Testis (tissue), 3 donors: Measurements from ENCODE around the gene RASSF3. TPM values are rescaled to one million over a fixed set of nuclear protein-coding genes. Genes with fewer than 3 reads are reported as not detected.
"Not testable (repeated sequence)": the region's sequence is repeated elsewhere in the genome, so short reads cannot be mapped to it uniquely, and the experiment has no call there.

Experiments
- DNase-seq: peaks from one replicate; pipeline ENCODE4 v3.0.0-alpha.2; 2019
- H3K27ac ChIP-seq, 2 donors: fragments of 200-600 bp; sonication (generic); one replicate each; pipeline ENCODE4 v1.5.1; 2019
- H3K27me3 ChIP-seq: fragments of 200-600 bp; sonication (generic); one replicate; pipeline ENCODE4 v1.5.1; 2019
- H3K36me3 ChIP-seq: fragments of 200-600 bp; sonication (generic); one replicate; pipeline ENCODE4 v1.5.1; 2017; ENCODE audit warnings: low read depth; ENCODE audit errors: missing control alignments
- H3K4me1 ChIP-seq: fragments of 200-600 bp; sonication (generic); one replicate; pipeline ENCODE4 v1.5.1; 2019
- H3K4me3 ChIP-seq, 2 donors: fragments of 200-600 bp; sonication (generic); one replicate each; pipeline ENCODE4 v1.5.1; 2017 to 2019
- H3K9me3 ChIP-seq: fragments of 200-600 bp; sonication (generic); one replicate; pipeline ENCODE4 v1.5.1; 2017
- CTCF ChIP-seq, 3 experiments: fragments of 450-650 bp in 2 of 3; fragments of 200-600 bp in 1 of 3; sonication (generic) in 1 of 3; IDR thresholded peaks; one replicate each; pipeline ENCODE4 v1.5.1; 2016 to 2019; ENCODE audit warnings: antibody characterized with exemption in 3 of 3, mild to moderate bottlenecking in 2 of 3, moderate library complexity in 1 of 3
- POLR2A ChIP-seq: fragments of 450-650 bp; IDR thresholded peaks from one replicate; pipeline ENCODE4 v1.6.1; 2017; ENCODE audit warnings: antibody characterized with exemption, mild to moderate bottlenecking, moderate library complexity
- WGBS, 2 donors: methylation state at CpG; one replicate each; pipeline ENCODE4 v1.1.5; 2018; 5-methylcytosine and 5-hydroxymethylcytosine counted together
- intact Hi-C: fragments of 100-400 bp; cut with DNase I; formaldehyde crosslinking; loops from one replicate; pipeline ENCODE4 v1.15.1; 2023; ENCODE audit warnings: low total_unique reads
- polyA plus RNA-seq: library from polyadenylated mRNA; stranded (reverse); fragments of 350-450 nt; fragmentation: Illumina TruSeq; extraction: RNeasy Lipid Tissue Mini Kit (QIAGEN cat#74804); gene quantifications from one replicate; pipeline ENCODE4 v1.2.3, GENCODE V29; 2014; ENCODE audit warnings: low read depth, low replicate concordance; ENCODE audit not compliant: insufficient read depth
- total RNA-seq, 2 donors: library from RNA; depleted of rRNA; stranded (reverse); fragments of >200 nt; gene quantifications; one replicate each; pipeline ENCODE4 v1.2.3, GENCODE V29; 2016

The RASSF3 gene
- total and polyA plus RNA-seq, 3 donors from 2014 or later, result 20.3 to 27.5 (median 26.4) TPM

DNA sequence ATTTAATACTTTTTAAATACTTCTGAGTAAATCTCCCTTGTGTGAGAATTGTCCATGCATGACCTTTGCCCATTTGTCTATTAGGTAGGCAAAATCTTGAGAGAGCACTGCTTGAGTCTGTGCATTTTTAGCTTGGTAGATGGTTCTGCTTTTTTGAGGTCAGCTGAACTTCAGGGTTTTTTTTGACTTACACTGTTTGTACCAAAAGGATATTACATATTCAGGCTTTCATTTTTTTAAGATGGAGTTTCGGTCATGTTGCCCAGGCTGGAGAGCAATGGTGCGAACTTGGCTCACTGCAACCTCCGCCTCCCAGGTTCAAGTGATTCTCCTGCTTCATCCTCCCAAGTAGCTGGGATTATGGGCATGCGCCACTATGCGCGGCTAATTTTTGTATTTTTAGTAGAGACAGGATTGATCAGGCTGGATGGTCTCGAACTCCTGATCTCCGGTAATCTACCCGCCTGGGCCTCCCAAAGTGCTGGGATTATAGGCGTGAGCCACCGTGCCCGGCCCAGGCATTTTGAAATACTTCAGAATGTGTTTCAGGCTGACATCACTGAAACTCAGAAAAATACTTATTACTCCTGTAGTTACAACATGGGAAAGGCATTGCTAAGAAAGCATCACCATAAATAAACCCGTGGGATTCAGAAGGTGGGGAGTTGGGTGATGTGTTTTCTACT is 11.1 kb downstream of the RASSF3 start:
- Histone ChIP-seq H3K4me3 (no peak overlapping the region), H3K4me1 (peaks cover 8% of the 10 kb centered on the region), H3K27ac (no peak overlapping the region), H3K27me3 (no peaks in the 10 kb centered on the region), H3K9me3 (no peaks in the 10 kb centered on the region), H3K36me3 (no peaks in the 10 kb centered on the region)
- WGBS, 2 donors, result 93% methylated on average over 13 of the region's 13 CpGs
- intact Hi-C loops, result no loop called here
- no peak for DNase-seq
- TF ChIP-seq CTCF (IDR thresholded peaks at IDR 0.05) (no peak), POLR2A (no peak)

DNA sequence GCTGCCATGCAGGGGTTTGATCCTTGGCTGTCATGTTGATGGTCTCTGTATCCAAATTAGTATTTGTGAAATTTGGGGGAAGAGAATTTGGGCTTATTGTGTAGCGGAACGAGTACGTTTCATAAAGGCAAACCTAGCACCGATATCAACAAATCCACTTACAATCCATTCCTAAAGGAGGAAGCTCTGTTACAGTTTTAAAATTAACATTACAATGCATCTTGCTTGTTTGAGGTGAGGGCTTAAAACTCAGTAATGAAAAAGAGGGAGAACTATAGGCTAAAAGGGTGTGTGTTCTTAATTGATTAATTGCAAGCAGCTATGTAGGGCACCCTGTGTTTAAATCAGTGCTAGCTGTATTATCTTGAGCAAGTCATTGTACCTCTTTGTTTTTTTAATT is 13.7 kb downstream of the RASSF3 start:
- 95% methylated on average over 4 of the region's 4 CpGs for WGBS, 2 donors

DNA sequence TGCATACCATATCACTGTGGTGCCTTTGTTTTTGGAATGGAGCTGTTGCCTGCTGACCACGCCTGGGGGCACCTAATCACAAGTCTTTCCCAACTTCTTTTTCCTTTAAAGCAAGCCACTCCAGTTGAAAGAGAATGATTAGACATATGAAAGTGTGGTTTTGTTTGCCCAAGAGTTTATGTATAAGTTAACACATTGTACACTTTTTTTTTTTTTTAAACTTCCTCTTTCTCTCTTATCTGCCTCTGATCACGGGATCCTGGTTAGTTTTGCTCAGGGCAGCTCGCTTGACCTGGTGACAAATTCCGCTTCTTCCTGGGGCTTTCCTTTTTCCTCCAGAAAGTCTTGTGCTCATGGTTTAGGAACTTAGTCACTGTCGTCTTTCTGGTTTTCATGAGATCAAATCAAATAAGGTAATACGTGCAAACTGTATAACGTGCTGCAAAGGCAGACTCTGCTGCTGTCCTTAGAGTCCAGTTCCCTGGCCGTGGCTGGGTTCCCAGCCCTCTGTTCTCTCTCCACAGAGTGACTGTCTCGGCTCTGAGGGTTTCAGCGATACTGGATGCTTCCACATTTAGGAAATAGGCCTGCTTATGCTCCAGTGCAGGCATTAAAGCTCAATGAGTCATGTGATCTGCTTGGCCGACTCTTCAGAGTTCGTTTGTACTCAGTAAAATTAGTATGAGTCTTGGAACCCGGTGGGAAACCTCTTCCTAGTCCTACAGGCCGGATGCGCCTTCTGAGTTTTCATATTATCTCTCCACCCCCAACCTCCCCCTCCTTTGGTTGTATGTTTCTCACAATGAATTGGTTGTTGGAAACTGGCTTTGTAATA is 15.2 kb downstream of the RASSF3 start:
- H3K36me3 ChIP-seq, result no peaks in the 10 kb centered on the region
- no peak for TF ChIP-seq POLR2A
- TF ChIP-seq CTCF (IDR thresholded peaks at IDR 0.05), result no peak
- peak overlapping the region; percentile 10 to 72 for H3K27ac ChIP-seq
- H3K4me1 ChIP-seq, result peaks cover 9% of the 10 kb centered on the region
- H3K9me3 ChIP-seq, result no peaks in the 10 kb centered on the region
- no peaks in the 10 kb centered on the region for H3K27me3 ChIP-seq
- intact Hi-C loops, result no loop called here
- WGBS, 2 donors, result 29 to 41% methylated on average over 15 of the region's 15 CpGs
- DNase-seq, result peak; percentile 74
- H3K4me3 ChIP-seq, result no peak overlapping the region

More for the DNA sequence above, 13.7 kb downstream of the RASSF3 start:
- TF ChIP-seq CTCF (IDR thresholded peaks at IDR 0.05), result no peak
- TF ChIP-seq POLR2A, result no peak
- H3K36me3 ChIP-seq, result no peaks in the 10 kb centered on the region
- H3K4me3 ChIP-seq, result no peak overlapping the region
- H3K27ac ChIP-seq, result no peak overlapping the region
- H3K4me1 ChIP-seq, result peaks cover 9% of the 10 kb centered on the region
- intact Hi-C loops, result no loop called here
- H3K27me3 ChIP-seq, result no peaks in the 10 kb centered on the region
- H3K9me3 ChIP-seq, result no peaks in the 10 kb centered on the region
- DNase-seq, result no peak

DNA sequence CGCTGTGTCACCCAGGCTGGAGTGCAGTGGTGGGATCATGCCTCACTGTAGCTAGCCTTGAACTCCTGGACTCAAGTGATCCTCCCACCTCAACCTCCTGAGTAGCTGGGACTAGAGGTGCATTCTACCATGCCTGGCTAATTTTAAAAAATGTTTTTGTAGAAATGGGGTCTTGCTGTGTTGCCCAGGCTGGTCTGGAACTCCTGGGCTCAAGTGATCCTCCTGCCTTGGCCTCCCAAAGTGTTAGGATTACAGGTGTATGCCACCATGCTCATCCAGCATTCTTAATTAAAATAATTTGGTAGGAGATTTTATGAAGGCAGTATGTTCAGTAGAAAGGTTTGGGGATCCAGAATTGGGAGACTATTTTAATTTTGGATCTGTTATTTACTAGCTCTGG is 16.3 kb downstream of the RASSF3 start:
- H3K36me3 ChIP-seq, intact Hi-C loops, H3K27ac ChIP-seq, DNase-seq, H3K4me1 ChIP-seq, H3K4me3 ChIP-seq, H3K9me3 ChIP-seq, H3K27me3 ChIP-seq: not testable (repeated sequence)
- WGBS, 2 donors, result 88 to 93% methylated on average over 1 of the region's 1 CpG

GRCh38 chr12:64627771-64628170 is 17.5 kb downstream of the RASSF3 start:
- intact Hi-C loops, result no loop called here
- Histone ChIP-seq H3K36me3 (no peaks in the 10 kb centered on the region), H3K9me3 (no peaks in the 10 kb centered on the region), H3K4me1 (peaks cover 9% of the 10 kb centered on the region), H3K27ac (no peak overlapping the region), H3K27me3 (no peaks in the 10 kb centered on the region), H3K4me3 (no peak overlapping the region)
- TF ChIP-seq CTCF (IDR thresholded peaks at IDR 0.05) (no peak), POLR2A (no peak)
- no peak for DNase-seq
